DMS 273 treated with DMSO at 0.1 percent for 48 hours (cell line): ENCODE measurements around the gene POLR1A.

ENCODE experiments used
- DNase-seq: peaks from one replicate; lab custom pipeline; 2025; lab: John Stamatoyannopoulos, UW

POLR1A gene

DNA sequence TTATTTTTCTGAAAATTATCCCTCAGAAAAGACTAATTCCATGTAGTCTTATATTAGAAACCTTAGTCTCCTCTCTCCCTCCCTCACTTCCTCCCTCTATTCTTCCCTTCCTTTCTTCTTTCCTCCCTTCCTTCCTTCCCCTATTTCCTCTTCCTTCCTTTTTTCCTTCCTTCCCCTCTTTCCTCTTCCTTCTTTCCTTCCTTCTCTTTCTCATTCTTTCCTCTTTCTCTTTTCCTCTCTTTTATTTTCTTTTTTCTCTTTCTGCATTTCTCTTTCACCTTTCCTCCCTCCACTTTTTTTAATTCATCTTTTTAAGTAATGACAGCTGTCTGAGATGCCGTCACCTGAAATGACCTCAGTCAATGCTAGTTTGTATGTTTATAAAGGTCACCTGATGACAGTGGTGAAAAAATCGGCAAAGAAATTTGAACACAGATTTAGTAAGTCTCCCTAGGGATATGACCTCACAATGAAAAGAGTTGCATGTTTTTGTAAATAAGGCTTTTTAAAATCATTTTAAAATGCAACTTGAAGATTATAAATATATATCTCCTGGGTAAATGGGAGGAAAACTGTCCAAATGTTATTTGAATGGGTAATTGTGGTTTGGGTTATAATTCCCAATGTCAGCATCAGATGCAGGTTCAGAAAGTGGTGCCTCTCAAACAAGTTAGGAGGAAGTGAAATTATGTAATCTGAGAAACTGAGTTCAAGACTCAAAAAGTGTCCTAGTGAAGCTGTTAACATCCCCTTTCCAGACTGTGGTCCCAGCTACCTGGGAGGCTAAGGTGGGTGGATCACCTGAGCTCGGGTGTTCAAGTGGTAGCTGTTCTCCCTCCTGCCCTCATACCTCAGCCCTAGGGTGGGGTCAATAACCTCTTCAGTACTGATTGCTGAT lies 126.6 kb downstream of the POLR1A start:
- no peak for DNase-seq

DNA sequence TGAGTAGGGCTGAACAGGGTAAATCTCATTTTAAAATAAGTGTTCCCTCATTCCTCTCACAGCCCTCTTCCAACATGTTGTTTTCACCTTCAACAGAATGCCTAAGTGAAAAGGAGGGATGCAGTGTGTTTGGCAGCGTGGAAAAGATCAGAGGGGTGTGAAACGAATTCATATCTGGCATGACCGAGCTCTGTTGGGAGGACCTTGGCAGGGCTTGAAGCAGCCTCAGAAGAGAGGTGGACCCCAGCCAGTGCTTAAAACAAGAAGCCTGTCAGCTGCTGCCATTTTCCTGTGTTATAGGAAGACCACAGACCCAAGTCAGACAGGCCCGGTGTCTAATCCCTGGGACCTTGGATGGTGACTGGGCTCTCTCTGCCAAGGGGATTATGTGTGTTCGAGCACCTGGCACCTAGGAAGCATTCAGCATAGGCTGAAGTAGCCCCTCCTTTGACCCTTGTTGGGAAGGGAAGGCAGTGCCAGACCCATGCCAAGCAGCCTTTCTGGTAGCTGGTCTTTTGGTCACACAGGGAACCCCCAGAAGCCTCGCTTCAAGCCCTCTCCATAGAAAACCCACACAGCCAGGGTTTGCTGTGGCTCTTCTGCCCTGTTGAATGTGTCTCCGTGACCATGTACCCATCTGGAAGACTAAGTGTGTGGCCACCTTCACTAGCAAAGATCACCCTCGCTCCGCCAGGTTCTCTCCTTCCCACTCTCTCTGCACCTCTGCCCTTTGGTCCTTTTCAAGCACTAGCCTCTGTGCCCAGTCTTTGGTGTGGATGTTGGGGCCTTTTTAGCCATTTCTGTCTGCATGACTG lies 129.4 kb downstream of the POLR1A start:
- no peak for DNase-seq

GRCh38 chr2:85975581-85975980 lies 130.1 kb downstream of the POLR1A start:
- no peak for DNase-seq

- no peak for DNase-seq
These were observed 131.3 kb downstream of the POLR1A start for GRCh38 chr2:85974390-85974789.

- no peak for DNase-seq
These were observed 133.3 kb downstream of the POLR1A start for GRCh38 chr2:85972355-85972754.

DNA sequence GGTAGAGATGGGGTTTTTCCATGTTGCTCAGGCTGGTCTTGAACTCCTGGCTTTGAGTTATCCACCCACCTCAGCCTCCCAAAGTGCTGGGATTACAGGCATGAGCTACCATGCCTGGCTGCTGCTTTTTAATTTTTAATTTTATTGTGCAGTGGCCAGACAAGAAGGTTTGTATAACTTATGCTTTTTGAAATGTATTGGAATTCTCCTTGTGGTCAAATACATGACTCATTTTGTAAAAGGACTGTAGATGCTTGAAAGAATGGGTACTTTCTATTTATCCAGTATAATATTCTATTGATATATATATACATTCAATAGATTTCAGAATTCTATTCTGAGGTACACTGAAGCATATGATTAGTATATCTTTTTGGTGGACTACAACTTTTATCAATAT lies 134.3 kb downstream of the POLR1A start:
- DNase-seq: no peak
